PC-3 (cell line): ENCODE measurements around the gene RNLS. TPM values are rescaled to one million over a fixed set of nuclear protein-coding genes. Genes with fewer than 3 reads are reported as not detected.

ENCODE experiments used
- ATAC-seq: fragments of 200-7000 bp; cut with Tn5 transposase; 2 replicates; pipeline ENCODE4 v1.9.1; 2020; ENCODE audit warnings: mild to moderate bottlenecking, moderate library complexity
- BruUV-seq: library from RNA; stranded (reverse); fragments of 400-500 nt; replicated peaks from 2 replicates; lab custom pipeline; 2021; lab: Mats Ljungman, UMichigan
- CTCF ChIA-PET: fragments of 300-600 bp; sonication (Branson Sonifier 250); formaldehyde crosslinking; loops from one replicate; lab custom pipeline; 2022; ENCODE audit warnings: antibody characterized with exemption; lab: Charles Lee
- POLR2A ChIA-PET: fragments of 300-600 bp; sonication (Branson Sonifier 250); formaldehyde crosslinking; loops from one replicate; lab custom pipeline; 2022; ENCODE audit warnings: antibody characterized with exemption; ENCODE audit not compliant: unreplicated experiment; lab: Charles Lee
- DNase-seq: peaks from one replicate; pipeline ENCODE4 v3.0.0-alpha.2; 2015
- H2AFZ ChIP-seq: fragments of 300-600 bp; sonication (generic); 2 replicates; pipeline ENCODE4 v1.6.0; 2016; ENCODE audit warnings: antibody characterized with exemption, low read length
- H3F3A ChIP-seq: fragments of 300-600 bp; sonication (generic); one replicate; pipeline ENCODE4 v1.6.0; 2017; ENCODE audit warnings: antibody characterized with exemption, low read length, control low read depth, mild to moderate bottlenecking; ENCODE audit not compliant: unreplicated experiment
- H3K27ac ChIP-seq: fragments of 300-600 bp; sonication (generic); 2 replicates; pipeline ENCODE4 v1.5.1; 2016; ENCODE audit warnings: mild to moderate bottlenecking, low read length
- H3K27me3 ChIP-seq: fragments of 300-600 bp; sonication (generic); 2 replicates; pipeline ENCODE4 v1.6.1; 2016; ENCODE audit warnings: low read length, mixed read lengths
- H3K36me3 ChIP-seq: fragments of 300-600 bp; sonication (generic); 2 replicates; pipeline ENCODE4 v1.6.1; 2016; ENCODE audit warnings: low read depth, mixed run types, low read length, mixed read lengths
- H3K4me1 ChIP-seq: fragments of 300-600 bp; sonication (generic); 2 replicates; pipeline ENCODE4 v1.5.1; 2016; ENCODE audit warnings: low read length; ENCODE audit not compliant: insufficient read depth
- H3K4me2 ChIP-seq: fragments of 300-600 bp; sonication (generic); 2 replicates; pipeline ENCODE4 v1.6.0; 2016; ENCODE audit warnings: low read length
- H3K4me3 ChIP-seq: fragments of 300-600 bp; sonication (generic); 2 replicates; pipeline ENCODE4 v1.5.1; 2016; ENCODE audit warnings: mild to moderate bottlenecking, low read length, mixed read lengths
- H3K79me2 ChIP-seq: fragments of 300-600 bp; sonication (generic); 2 replicates; pipeline ENCODE4 v1.6.1; 2017; ENCODE audit warnings: low read length, mixed read lengths
- H3K9ac ChIP-seq: fragments of 300-600 bp; sonication (generic); 2 replicates; pipeline ENCODE4 v1.6.0; 2016; ENCODE audit warnings: mild to moderate bottlenecking, low read length
- H3K9me2 ChIP-seq: fragments of 300-600 bp; sonication (generic); replicated peaks from 2 replicates; pipeline ENCODE4 v1.6.1; 2016; ENCODE audit warnings: mixed run types, low read length, mixed read lengths
- H3K9me3 ChIP-seq: fragments of 300-600 bp; sonication (generic); 2 replicates; pipeline ENCODE4 v1.6.1; 2016; ENCODE audit warnings: low read length, mixed read lengths
- H4K20me1 ChIP-seq: fragments of 300-600 bp; sonication (generic); 2 replicates; pipeline ENCODE4 v1.6.1; 2016; ENCODE audit warnings: low read length, mixed read lengths
- CTCF ChIP-seq: fragments of 300-600 bp; sonication (generic); conservative IDR thresholded peaks from 2 replicates; pipeline ENCODE4 v1.5.1; 2017; ENCODE audit warnings: antibody characterized with exemption, low read depth, mild to moderate bottlenecking, low read length
- EZH2 ChIP-seq: fragments of 300-600 bp; sonication (generic); IDR thresholded peaks from one replicate; pipeline ENCODE4 v1.6.1; 2017; ENCODE audit warnings: antibody characterized with exemption, mild to moderate bottlenecking, low read length; ENCODE audit not compliant: unreplicated experiment
- EZH2phosphoT487 ChIP-seq: fragments of 300-600 bp; sonication (generic); IDR thresholded peaks from 2 replicates; pipeline ENCODE4 v1.6.1; 2018; ENCODE audit warnings: mild to moderate bottlenecking, antibody characterized with exemption, low read length, borderline replicate concordance
- intact Hi-C: fragments of 100-400 bp; cut with micrococcal nuclease; formaldehyde crosslinking; loops from 2 replicates; pipeline ENCODE4 v1.9.0; 2023
- total RNA-seq: library from RNA; depleted of rRNA; stranded (reverse); fragments of >200 nt; gene quantifications from 2 replicates; pipeline ENCODE4 v1.2.3, GENCODE V29; 2014

Gene RNLS
- total RNA-seq, 1 experiment from 2014 or later: not detected

GRCh38 chr10:88246675-88247074 lies 336.4 kb downstream of the RNLS start:
- no peaks in the 10 kb centered on the region for H3K9me2 ChIP-seq
- H3K4me3 ChIP-seq: no peak overlapping the region
- no peak for TF ChIP-seq EZH2
- no peak for TF ChIP-seq EZH2phosphoT487
- no peak for TF ChIP-seq CTCF
- no peaks in the 10 kb centered on the region for H3K9me3 ChIP-seq
- BruUV-seq: no TSS peak
- POLR2A ChIA-PET: no interaction called here
- H2AFZ ChIP-seq: no peak overlapping the region
- no peaks in the 10 kb centered on the region for H3F3A ChIP-seq
- no peak for ATAC-seq
- no peak overlapping the region for H3K4me2 ChIP-seq
- no peaks in the 10 kb centered on the region for H3K79me2 ChIP-seq
- no peaks in the 10 kb centered on the region for H3K36me3 ChIP-seq
- no peaks in the 10 kb centered on the region for H3K27me3 ChIP-seq
- CTCF ChIA-PET: no interaction called here
- no peak for DNase-seq
- no peaks in the 10 kb centered on the region for H4K20me1 ChIP-seq
- no peaks in the 10 kb centered on the region for H3K4me1 ChIP-seq
- H3K9ac ChIP-seq: no peak overlapping the region
- H3K27ac ChIP-seq: no peak overlapping the region
- intact Hi-C loops: no loop called here

GRCh38 chr10:88245974-88246511 lies 337.1 kb downstream of the RNLS start:
- no peaks in the 10 kb centered on the region for H4K20me1 ChIP-seq
- no peaks in the 10 kb centered on the region for H3F3A ChIP-seq
- H3K9me2 ChIP-seq: no peaks in the 10 kb centered on the region
- no peaks in the 10 kb centered on the region for H3K36me3 ChIP-seq
- no peaks in the 10 kb centered on the region for H3K4me1 ChIP-seq
- H3K4me2 ChIP-seq: no peak overlapping the region
- no peaks in the 10 kb centered on the region for H3K9me3 ChIP-seq
- intact Hi-C loops: no loop called here
- H3K27ac ChIP-seq: no peak overlapping the region
- no peaks in the 10 kb centered on the region for H3K79me2 ChIP-seq
- no peak overlapping the region for H2AFZ ChIP-seq
- H3K4me3 ChIP-seq: no peak overlapping the region
- DNase-seq (no peak), ATAC-seq (no peak)
- no peak overlapping the region for H3K9ac ChIP-seq
- ChIA-PET CTCF (no interaction called here), POLR2A (no interaction called here)
- H3K27me3 ChIP-seq: no peaks in the 10 kb centered on the region
- no TSS peak for BruUV-seq
- TF ChIP-seq EZH2phosphoT487 (no peak), EZH2 (no peak), CTCF (no peak)

- Histone ChIP-seq H2AFZ (no peak overlapping the region), H3K9ac (no peak overlapping the region), H3K4me3 (no peak overlapping the region), H3K36me3 (no peaks in the 10 kb centered on the region), H3K4me1 (no peaks in the 10 kb centered on the region), H3F3A (no peaks in the 10 kb centered on the region), H4K20me1 (no peaks in the 10 kb centered on the region), H3K4me2 (no peak overlapping the region), H3K9me2 (no peaks in the 10 kb centered on the region), H3K27ac (no peak overlapping the region), H3K9me3 (no peaks in the 10 kb centered on the region), H3K27me3 (no peaks in the 10 kb centered on the region), H3K79me2 (no peaks in the 10 kb centered on the region)
- ChIA-PET POLR2A (no interaction called here), CTCF (no interaction called here)
- DNase-seq: no peak
- no peak for ATAC-seq
- TF ChIP-seq EZH2phosphoT487: no peak
- no peak for TF ChIP-seq EZH2
- TF ChIP-seq CTCF: no peak
- BruUV-seq: no TSS peak
- intact Hi-C loops: no loop called here
Measured at GRCh38 chr10:88244781-88245625, 338.1 kb downstream of the RNLS start.
